ENCODE results near the gene KCTD3. TPM values are rescaled to one million over a fixed set of nuclear protein-coding genes. Genes with fewer than 3 reads are reported as not detected.

KCTD3 gene
- total and polyA plus RNA-seq, 9 donors = 36.3 to 47.0 (median 39.8) TPM

GRCh38 chr1:215631040-215631439 lies 63.9 kb downstream of the KCTD3 start:
- no peaks in the 10 kb centered on the region for H3K4me1 ChIP-seq (ENCODE audit: control insufficient read depth, insufficient read depth, low read length)
- H3K27ac ChIP-seq (ENCODE audit: low read length) = no peak overlapping the region
- no peaks in the 10 kb centered on the region for H3K36me3 ChIP-seq (ENCODE audit: control insufficient read depth, insufficient read depth, low read length)
- no peak overlapping the region for H3K4me3 ChIP-seq (ENCODE audit: low read length)
- no peaks in the 10 kb centered on the region for H3K9me3 ChIP-seq (replicated peaks; ENCODE audit: control insufficient read depth, low read depth, low read length)
- no peak for DNase-seq
- 100% methylated on average over 1 of the region's 1 CpG for WGBS (ENCODE audit: insufficient coverage)
- H3K27me3 ChIP-seq (ENCODE audit: control insufficient read depth, insufficient read depth, low read length) = no peaks in the 10 kb centered on the region

GRCh38 chr1:215631489-215631888 lies 64.4 kb downstream of the KCTD3 start:
- no peaks in the 10 kb centered on the region for H3K36me3 ChIP-seq (ENCODE audit: control insufficient read depth, insufficient read depth, low read length)
- H3K4me1 ChIP-seq (ENCODE audit: control insufficient read depth, insufficient read depth, low read length) = no peaks in the 10 kb centered on the region
- H3K27me3 ChIP-seq (ENCODE audit: control insufficient read depth, insufficient read depth, low read length) = no peaks in the 10 kb centered on the region
- no peak overlapping the region for H3K4me3 ChIP-seq (ENCODE audit: low read length)
- WGBS (ENCODE audit: insufficient coverage) = 64% methylated on average over 3 of the region's 3 CpGs
- no peaks in the 10 kb centered on the region for H3K9me3 ChIP-seq (replicated peaks; ENCODE audit: control insufficient read depth, low read depth, low read length)
- no peak for DNase-seq
- no peak overlapping the region for H3K27ac ChIP-seq (ENCODE audit: low read length)

DNA sequence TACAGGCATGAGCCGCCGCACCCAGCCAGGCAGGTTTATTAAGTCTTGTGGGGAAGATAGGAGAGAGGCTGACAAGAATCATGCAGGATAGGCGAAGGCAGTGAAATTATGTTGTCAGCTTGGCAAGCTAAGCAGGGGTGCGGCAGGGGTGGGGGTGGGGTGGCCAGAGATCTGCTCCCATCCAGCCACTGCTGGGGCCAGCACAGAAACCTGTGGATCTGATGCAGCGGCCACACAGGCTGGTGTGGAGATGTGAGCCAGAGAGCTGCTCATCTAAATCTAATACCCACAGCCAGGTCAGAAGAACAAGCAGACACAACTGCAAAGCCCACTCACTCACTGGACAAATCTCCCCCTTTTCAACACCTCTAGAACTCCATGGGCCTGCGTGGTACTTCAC lies 68.7 kb downstream of the KCTD3 start:
- H3K4me1 ChIP-seq (ENCODE audit: control insufficient read depth, insufficient read depth, low read length) = no peaks in the 10 kb centered on the region
- H3K9me3 ChIP-seq (replicated peaks; ENCODE audit: control insufficient read depth, low read depth, low read length) = no peaks in the 10 kb centered on the region
- H3K27ac ChIP-seq (ENCODE audit: low read length) = no peak overlapping the region

GRCh38 chr1:215636258-215636965 lies 69.3 kb downstream of the KCTD3 start:
- H3K9me3 ChIP-seq (replicated peaks; ENCODE audit: control insufficient read depth, low read depth, low read length) = no peaks in the 10 kb centered on the region
- peak; percentile 35 for DNase-seq
- H3K4me1 ChIP-seq (ENCODE audit: control insufficient read depth, insufficient read depth, low read length) = no peaks in the 10 kb centered on the region
- no peaks in the 10 kb centered on the region for H3K36me3 ChIP-seq (ENCODE audit: control insufficient read depth, insufficient read depth, low read length)
- H3K27me3 ChIP-seq (ENCODE audit: control insufficient read depth, insufficient read depth, low read length) = no peaks in the 10 kb centered on the region
- H3K27ac ChIP-seq (ENCODE audit: low read length) = no peak overlapping the region
- 29% methylated on average over 4 of the region's 9 CpGs for WGBS (ENCODE audit: insufficient coverage)
- no peak overlapping the region for H3K4me3 ChIP-seq (ENCODE audit: low read length)

More for the DNA sequence above, 68.7 kb downstream of the KCTD3 start:
- Histone ChIP-seq H3K4me3 (ENCODE audit: low read length) (no peak overlapping the region), H3K27me3 (ENCODE audit: control insufficient read depth, insufficient read depth, low read length) (no peaks in the 10 kb centered on the region), H3K36me3 (ENCODE audit: control insufficient read depth, insufficient read depth, low read length) (no peaks in the 10 kb centered on the region)
- 91% methylated on average over 3 of the region's 6 CpGs for WGBS (ENCODE audit: insufficient coverage)
- no peak for DNase-seq

- Histone ChIP-seq H3K4me3 (ENCODE audit: low read length) (no peak overlapping the region), H3K9me3 (replicated peaks; ENCODE audit: control insufficient read depth, low read depth, low read length) (no peaks in the 10 kb centered on the region), H3K27ac (ENCODE audit: low read length) (no peak overlapping the region), H3K36me3 (ENCODE audit: control insufficient read depth, insufficient read depth, low read length) (no peaks in the 10 kb centered on the region), H3K4me1 (ENCODE audit: control insufficient read depth, insufficient read depth, low read length) (no peaks in the 10 kb centered on the region), H3K27me3 (ENCODE audit: control insufficient read depth, insufficient read depth, low read length) (no peaks in the 10 kb centered on the region)
- WGBS (ENCODE audit: insufficient coverage) = 36% methylated on average over 6 of the region's 7 CpGs
- DNase-seq = peak; percentile 81
Measured at GRCh38 chr1:215637041-215637573, 70.0 kb downstream of the KCTD3 start.

- no peaks in the 10 kb centered on the region for H3K27me3 ChIP-seq (ENCODE audit: control insufficient read depth, insufficient read depth, low read length)
- H3K4me1 ChIP-seq (ENCODE audit: control insufficient read depth, insufficient read depth, low read length) = no peaks in the 10 kb centered on the region
- no peaks in the 10 kb centered on the region for H3K9me3 ChIP-seq (replicated peaks; ENCODE audit: control insufficient read depth, low read depth, low read length)
- no peaks in the 10 kb centered on the region for H3K36me3 ChIP-seq (ENCODE audit: control insufficient read depth, insufficient read depth, low read length)
- no peak for DNase-seq
- H3K4me3 ChIP-seq (ENCODE audit: low read length) = no peak overlapping the region
- no peak overlapping the region for H3K27ac ChIP-seq (ENCODE audit: low read length)
- WGBS (ENCODE audit: insufficient coverage) = 95% methylated on average over 2 of the region's 18 CpGs
Measured at GRCh38 chr1:215640429-215641148, 73.5 kb downstream of the KCTD3 start.

- DNase-seq = no peak
- WGBS (ENCODE audit: insufficient coverage) = no CpG with 5 or more reads among the region's 4 CpGs
- Histone ChIP-seq H3K9me3 (replicated peaks; ENCODE audit: control insufficient read depth, low read depth, low read length) (no peaks in the 10 kb centered on the region), H3K27ac (ENCODE audit: low read length) (no peak overlapping the region), H3K4me1 (ENCODE audit: control insufficient read depth, insufficient read depth, low read length) (no peaks in the 10 kb centered on the region), H3K27me3 (ENCODE audit: control insufficient read depth, insufficient read depth, low read length) (no peaks in the 10 kb centered on the region), H3K4me3 (ENCODE audit: low read length) (no peak overlapping the region), H3K36me3 (ENCODE audit: control insufficient read depth, insufficient read depth, low read length) (no peaks in the 10 kb centered on the region)
Measured at GRCh38 chr1:215643592-215644321, 76.7 kb downstream of the KCTD3 start.

DNA sequence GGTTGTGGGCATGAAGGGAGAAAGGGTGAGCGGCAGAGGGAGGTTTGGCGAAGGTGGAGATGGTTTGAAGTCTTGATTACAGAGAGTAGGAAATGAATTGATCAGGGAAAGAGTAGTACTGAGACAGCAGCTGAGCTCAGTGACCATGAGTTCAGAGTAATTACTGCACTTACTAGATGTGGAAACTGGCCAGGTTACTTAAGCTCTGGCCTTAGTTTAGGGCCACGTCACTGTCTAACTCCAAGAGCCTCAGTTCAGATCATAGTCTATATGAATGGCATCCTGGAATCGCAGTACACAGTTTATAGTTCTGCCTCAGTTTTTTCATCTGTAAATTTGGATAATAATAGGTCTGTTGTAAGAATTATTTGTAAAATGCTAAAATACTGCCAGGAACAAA lies 78.1 kb downstream of the KCTD3 start:
- 97% methylated on average over 3 of the region's 4 CpGs for WGBS (ENCODE audit: insufficient coverage)
- H3K4me3 ChIP-seq (ENCODE audit: low read length) = no peak overlapping the region
- no peaks in the 10 kb centered on the region for H3K9me3 ChIP-seq (replicated peaks; ENCODE audit: control insufficient read depth, low read depth, low read length)
- H3K27me3 ChIP-seq (ENCODE audit: control insufficient read depth, insufficient read depth, low read length) = no peaks in the 10 kb centered on the region
- H3K4me1 ChIP-seq (ENCODE audit: control insufficient read depth, insufficient read depth, low read length) = no peaks in the 10 kb centered on the region
- DNase-seq = no peak
- H3K27ac ChIP-seq (ENCODE audit: low read length) = no peak overlapping the region
- no peaks in the 10 kb centered on the region for H3K36me3 ChIP-seq (ENCODE audit: control insufficient read depth, insufficient read depth, low read length)

GRCh38 chr1:215645861-215646260 lies 78.8 kb downstream of the KCTD3 start:
- no peaks in the 10 kb centered on the region for H3K27me3 ChIP-seq (ENCODE audit: control insufficient read depth, insufficient read depth, low read length)
- no peaks in the 10 kb centered on the region for H3K4me1 ChIP-seq (ENCODE audit: control insufficient read depth, insufficient read depth, low read length)
- H3K36me3 ChIP-seq (ENCODE audit: control insufficient read depth, insufficient read depth, low read length) = no peaks in the 10 kb centered on the region
- no peak overlapping the region for H3K4me3 ChIP-seq (ENCODE audit: low read length)
- DNase-seq = no peak
- no CpG with 5 or more reads among the region's 2 CpGs for WGBS (ENCODE audit: insufficient coverage)
- H3K9me3 ChIP-seq (replicated peaks; ENCODE audit: control insufficient read depth, low read depth, low read length) = no peaks in the 10 kb centered on the region
- H3K27ac ChIP-seq (ENCODE audit: low read length) = no peak overlapping the region

- no peaks in the 10 kb centered on the region for H3K36me3 ChIP-seq (ENCODE audit: control insufficient read depth, insufficient read depth, low read length)
- H3K27ac ChIP-seq (ENCODE audit: low read length) = no peak overlapping the region
- no peaks in the 10 kb centered on the region for H3K27me3 ChIP-seq (ENCODE audit: control insufficient read depth, insufficient read depth, low read length)
- no peaks in the 10 kb centered on the region for H3K9me3 ChIP-seq (replicated peaks; ENCODE audit: control insufficient read depth, low read depth, low read length)
- no peaks in the 10 kb centered on the region for H3K4me1 ChIP-seq (ENCODE audit: control insufficient read depth, insufficient read depth, low read length)
- no peak overlapping the region for H3K4me3 ChIP-seq (ENCODE audit: low read length)
- WGBS (ENCODE audit: insufficient coverage) = no CpG with 5 or more reads among the region's 3 CpGs
- DNase-seq = no peak
Measured at GRCh38 chr1:215647738-215648137, 80.6 kb downstream of the KCTD3 start.
